Right ventricle myocardium superior (tissue), 1 donor: ENCODE measurements around the gene NBAS. TPM values are rescaled to one million over a fixed set of nuclear protein-coding genes. Genes with fewer than 3 reads are reported as not detected.
"Not testable (repeated sequence)": the region's sequence is repeated elsewhere in the genome, so short reads cannot be mapped to it uniquely, and the experiment has no call there.

Experiments
- ATAC-seq: fragments of 200-7000 bp; cut with Tn5 transposase; one replicate; pipeline ENCODE4 v1.9.1; 2020; ENCODE audit warnings: mild to moderate bottlenecking; ENCODE audit not compliant: poor library complexity
- DNase-seq: peaks from one replicate; pipeline ENCODE4 v3.0.0-alpha.2; 2020
- intact Hi-C: fragments of 100-400 bp; cut with DNase I; formaldehyde crosslinking; loops from one replicate; pipeline ENCODE4 v1.11.2; 2022
- total RNA-seq: library from RNA; stranded (reverse); fragmentation: NEBNext Ultra II Directional; extraction: Animal tissue kit (Norgen Biotek cat#: 25700); gene quantifications from one replicate; pipeline ENCODE4 v1.2.1, GENCODE V29; 2021
- donor health status: DM: no; HTN: yes; CAD: no; lungs with severe emphysema.

The NBAS gene
- total RNA-seq, 1 donor from 2014 or later = 60.7 TPM

GRCh38 chr2:15506229-15506819, 54.8 kb downstream of the NBAS start:
- DNase-seq = no peak
- ATAC-seq = no peak
- intact Hi-C loops = no loop called here

- ATAC-seq (no peak), DNase-seq (no peak)
- intact Hi-C loops = no loop called here
Measured at GRCh38 chr2:15504882-15505663, 56.1 kb downstream of the NBAS start.

- DNase-seq, ATAC-seq, intact Hi-C loops: not testable (repeated sequence)
Measured at GRCh38 chr2:15499251-15499650, 61.9 kb downstream of the NBAS start.

GRCh38 chr2:15498554-15498953, 62.6 kb downstream of the NBAS start:
- DNase-seq = no peak
- no peak for ATAC-seq
- intact Hi-C loops = no loop called here

- DNase-seq = no peak
- peak; percentile 43 for ATAC-seq
- intact Hi-C loops = no loop called here
Measured at GRCh38 chr2:15494877-15495276, 66.3 kb downstream of the NBAS start.

GRCh38 chr2:15492773-15493325, 68.3 kb downstream of the NBAS start:
- intact Hi-C loops = no loop called here
- no peak for ATAC-seq

GRCh38 chr2:15486770-15487169, 74.4 kb downstream of the NBAS start:
- ATAC-seq (no peak), DNase-seq (no peak)
- intact Hi-C loops = no loop called here

More at GRCh38 chr2:15492773-15493325, 68.3 kb downstream of the NBAS start:
- DNase-seq = no peak

- ATAC-seq = no peak
- DNase-seq = no peak
- intact Hi-C loops = no loop called here
Measured at GRCh38 chr2:15485949-15486348, 75.2 kb downstream of the NBAS start.

- DNase-seq = no peak
- no peak for ATAC-seq
Measured at GRCh38 chr2:15481000-15481399, 80.1 kb downstream of the NBAS start.

GRCh38 chr2:15480552-15480951, 80.6 kb downstream of the NBAS start:
- ATAC-seq = no peak
- no peak for DNase-seq
- intact Hi-C loops = no loop called here

More at GRCh38 chr2:15481000-15481399, 80.1 kb downstream of the NBAS start:
- intact Hi-C loops = no loop called here

- ATAC-seq (no peak), DNase-seq (no peak)
- intact Hi-C loops = no loop called here
Measured at GRCh38 chr2:15472876-15473275, 88.3 kb downstream of the NBAS start.

GRCh38 chr2:15472133-15472532, 89.0 kb downstream of the NBAS start:
- DNase-seq = peak; percentile 40
- intact Hi-C loops = no loop called here
- peak; percentile 88 for ATAC-seq

GRCh38 chr2:15471606-15472005, 89.5 kb downstream of the NBAS start:
- ATAC-seq = no peak
- intact Hi-C loops = no loop called here
- DNase-seq = no peak

GRCh38 chr2:15460112-15460620, 101.0 kb downstream of the NBAS start:
- intact Hi-C loops = loop anchor here (10.0 kb wide), 1 partner anchor 145 kb away; no protein-coding TSS in a partner anchor
- DNase-seq (no peak), ATAC-seq (no peak)

GRCh38 chr2:15458277-15458676, 102.9 kb downstream of the NBAS start:
- DNase-seq = no peak
- intact Hi-C loops = no loop called here
- no peak for ATAC-seq

GRCh38 chr2:15457868-15458267, 103.3 kb downstream of the NBAS start:
- no peak for DNase-seq
- intact Hi-C loops = no loop called here
- ATAC-seq = no peak

GRCh38 chr2:15456352-15456751, 104.8 kb downstream of the NBAS start:
- no peak for DNase-seq
- intact Hi-C loops = no loop called here
- no peak for ATAC-seq

GRCh38 chr2:15450808-15451207, 110.3 kb downstream of the NBAS start:
- DNase-seq (no peak), ATAC-seq (no peak)
- intact Hi-C loops = no loop called here

GRCh38 chr2:15449556-15450236, 111.4 kb downstream of the NBAS start:
- DNase-seq = no peak
- intact Hi-C loops = no loop called here
- peak; percentile 93 for ATAC-seq
